Measurements from ENCODE around the gene EIF1AD. TPM values are rescaled to one million over a fixed set of nuclear protein-coding genes. Genes with fewer than 3 reads are reported as not detected.

EIF1AD gene
- total and polyA plus RNA-seq, 9 of the 15 experiments (the other 6 are each of a cell fraction or from before 2014, with no cell fraction given), result 50.1 to 98.8 (median 58.7) TPM

- TF ChIP-seq ETV6 (IDR thresholded peaks at IDR 0.05; ENCODE audit: borderline replicate concordance in 1 of 2, low read depth in 2 of 2, low read length in 1 of 2), result no peak
- TF ChIP-seq ETV6 (CRISPR knock-in tag; IDR thresholded peaks at IDR 0.05; ENCODE audit: borderline replicate concordance), result no peak
- TF ChIP-seq TRIM24 (IDR thresholded peaks at IDR 0.05), result no peak
- no peak for TF ChIP-seq CREB1 (IDR thresholded peaks at IDR 0.05)
- no peak for TF ChIP-seq CREB1 (CRISPR knock-in tag; IDR thresholded peaks at IDR 0.05)
- no peak for TF ChIP-seq CREB3 (tag; conservative IDR thresholded peaks at IDR 0.05; ENCODE audit: low read depth)
- no peak for TF ChIP-seq ZBTB49 (CRISPR knock-in tag; IDR thresholded peaks at IDR 0.05; ENCODE audit: borderline replicate concordance)
- TF ChIP-seq BMI1 (IDR thresholded peaks at IDR 0.05; ENCODE audit: low read length), result no peak
- FAIRE-seq (no peak), ATAC-seq (no peak), DNase-seq (ENCODE audit: extremely low read depth in 1 of 4, low spot score in 3 of 4) (no peak)
- H3K4me2 ChIP-seq (ENCODE audit: insufficient read depth, low read length), result no peak overlapping the region
- no peak overlapping the region for H2AFZ ChIP-seq (ENCODE audit: low read depth, low read length)
- no peaks in the 10 kb centered on the region for H3K9me3 ChIP-seq (replicated peaks; ENCODE audit: control insufficient read depth, insufficient read depth, low read depth, low read length)
- H3K27ac ChIP-seq (ENCODE audit: extremely low read depth, low read depth, low read length), result no peak overlapping the region
- peak overlapping the region in 1 of 2 experiments; percentile 50; a peak in 2 of 4 replicates for H3K9ac ChIP-seq (ENCODE audit: insufficient read depth in 1 of 2, low read depth in 2 of 2, low read length in 2 of 2)
- BruUV-seq (replicated peaks), result no TSS peak
- intact Hi-C loops (cut with micrococcal nuclease) (no loop called here), in situ Hi-C loops (cut with MboI) (no loop called here)
- H4K20me1 ChIP-seq (replicated peaks; ENCODE audit: control insufficient read depth, insufficient read depth, low read length), result no peaks in the 10 kb centered on the region
- WGBS (ENCODE audit: insufficient coverage, low coverage, missing lambda C conversion rate), result 87% methylated on average over 7 of the region's 7 CpGs
- no peaks in the 10 kb centered on the region for H3K36me3 ChIP-seq (ENCODE audit: control insufficient read depth, insufficient read depth, low read length)
- POLR2A ChIA-PET, result interaction anchor here (1.6 kb wide), 1 partner anchor 10 kb away, joined by 4 read pairs; no protein-coding TSS in a partner anchor
- CTCF ChIA-PET (ENCODE audit: low intra/inter-chr PET ratio), result no interaction called here
- H3K79me2 ChIP-seq (ENCODE audit: control insufficient read depth, insufficient read depth, low read length), result no peaks in the 10 kb centered on the region
- H3K4me1 ChIP-seq (replicated peaks in 1 of 2; ENCODE audit: control insufficient read depth in 2 of 2, insufficient read depth in 2 of 2, low read length in 2 of 2), result peaks cover 29 to 68% of the 10 kb centered on the region in 2 experiments
- no peaks in the 10 kb centered on the region for H3K27me3 ChIP-seq (ENCODE audit: control insufficient read depth in 2 of 2, insufficient read depth in 2 of 2, low read length in 2 of 2)
- H3K4me3 ChIP-seq, result no peak overlapping the region
- H3K9me1 ChIP-seq (ENCODE audit: control insufficient read depth, insufficient read depth, low read length), result peaks cover 5% of the 10 kb centered on the region
Observed at GRCh38 chr11:66015454-66015881, 13.5 kb upstream of the EIF1AD start.

All from K562 (cell line).